GM11168 (cell line): Measurements from ENCODE around the gene IRF1.

Source experiments
- in situ Hi-C: fragments of 300-500 bp; cut with MboI; formaldehyde crosslinking; loops from one replicate; pipeline ENCODE4 v1.12.0; 2022; ENCODE audit warnings: low sequenced_read_pairs; ENCODE audit not compliant: unreplicated experiment

IRF1 gene

DNA sequence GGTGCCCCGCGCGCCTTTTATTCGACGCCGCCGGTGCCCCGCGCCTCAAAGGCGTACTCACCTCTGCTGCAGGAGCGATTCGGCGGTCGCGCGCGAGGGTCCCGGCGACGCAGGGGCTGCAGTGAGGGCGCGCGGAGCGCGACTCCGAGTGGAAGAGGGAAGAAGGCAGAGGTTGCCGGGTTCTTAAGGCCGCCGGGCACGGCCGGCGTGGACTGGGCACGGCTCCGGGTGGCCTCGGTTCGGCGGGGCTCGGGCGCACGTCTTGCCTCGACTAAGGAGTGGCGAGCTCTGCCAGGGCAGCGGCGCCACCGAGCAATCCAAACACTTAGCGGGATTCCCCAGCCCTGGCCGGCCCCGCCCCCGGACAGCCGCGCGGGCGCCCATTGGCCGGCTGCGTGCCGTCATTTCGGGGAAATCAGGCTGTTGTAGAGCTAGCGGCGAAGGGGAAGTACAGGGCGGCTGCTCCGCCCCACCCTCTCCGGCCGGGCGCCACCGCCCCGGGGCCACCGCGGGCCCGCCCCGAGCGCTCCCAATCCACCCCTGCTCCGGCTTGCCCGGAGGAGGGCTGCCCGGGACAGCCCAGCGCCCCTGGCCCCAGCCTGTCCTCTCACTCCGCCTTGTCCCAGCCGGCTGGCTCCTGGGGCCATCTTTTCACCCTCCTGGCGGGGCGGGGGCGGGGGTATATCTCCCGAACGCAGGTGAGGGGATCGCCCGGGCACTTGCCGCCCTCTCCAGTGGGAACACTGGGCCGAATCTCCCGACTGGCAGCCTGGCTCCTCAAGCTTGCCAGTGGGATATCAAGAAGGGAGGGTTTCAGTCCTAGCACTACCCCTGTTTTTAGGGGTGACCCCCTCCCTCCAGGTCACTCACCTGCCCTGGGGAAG lies at the start of gene IRF1:
TSS of gene IRF1 (minus strand) at position 290 of the 884 bp plus-strand sequence. CDS start 1,295 bp downstream, outside the sequence.
- in situ Hi-C loops, result no loop called here

- in situ Hi-C loops, result no loop called here
Measured at GRCh38 chr5:132540149-132540548, 49.6 kb upstream of the IRF1 start.

GRCh38 chr5:132539716-132540115 lies 49.1 kb upstream of the IRF1 start:
- in situ Hi-C loops, result no loop called here

- in situ Hi-C loops, result no loop called here
Measured at GRCh38 chr5:132530946-132531345, 40.4 kb upstream of the IRF1 start.

DNA sequence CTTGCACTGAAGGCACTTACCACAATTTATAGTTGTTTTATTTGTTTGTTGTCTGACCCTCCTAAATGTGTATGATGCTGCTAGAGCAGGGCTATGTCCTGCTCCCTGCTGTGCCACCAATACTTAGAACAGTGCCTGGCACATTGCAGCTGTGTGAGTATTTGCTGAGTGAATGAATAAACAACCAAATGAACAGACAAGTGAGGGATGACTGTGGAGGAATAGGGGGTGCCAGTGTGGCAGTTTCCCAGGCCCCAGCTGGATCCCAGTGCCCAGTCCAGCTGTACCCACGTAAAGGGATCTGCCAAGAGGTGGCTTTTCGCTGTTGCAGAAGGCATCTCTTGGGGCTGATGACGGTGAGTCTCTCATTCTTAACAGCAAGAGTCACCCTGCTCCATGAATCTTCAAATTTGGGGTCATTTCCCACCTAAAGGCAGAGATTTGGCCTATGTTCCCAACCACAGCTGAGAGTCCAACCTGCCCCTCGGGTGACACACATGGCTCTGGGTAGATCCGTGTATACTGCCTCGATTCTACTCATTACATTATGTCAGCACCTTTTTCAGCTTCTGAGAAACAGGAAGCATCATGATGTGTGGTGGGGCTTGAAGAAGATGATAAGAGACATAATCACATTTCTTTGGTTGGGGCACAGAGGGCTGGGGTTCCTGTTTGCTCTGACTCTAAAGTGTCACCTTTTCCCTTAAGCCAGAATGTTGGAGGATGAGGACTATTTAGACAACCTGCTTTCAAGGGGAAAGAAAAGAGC lies 38.5 kb upstream of the IRF1 start:
- in situ Hi-C loops, result loop anchor here (10.0 kb wide), 1 partner anchor 286 kb away; the partner anchor contains the start of gene SOWAHA

DNA sequence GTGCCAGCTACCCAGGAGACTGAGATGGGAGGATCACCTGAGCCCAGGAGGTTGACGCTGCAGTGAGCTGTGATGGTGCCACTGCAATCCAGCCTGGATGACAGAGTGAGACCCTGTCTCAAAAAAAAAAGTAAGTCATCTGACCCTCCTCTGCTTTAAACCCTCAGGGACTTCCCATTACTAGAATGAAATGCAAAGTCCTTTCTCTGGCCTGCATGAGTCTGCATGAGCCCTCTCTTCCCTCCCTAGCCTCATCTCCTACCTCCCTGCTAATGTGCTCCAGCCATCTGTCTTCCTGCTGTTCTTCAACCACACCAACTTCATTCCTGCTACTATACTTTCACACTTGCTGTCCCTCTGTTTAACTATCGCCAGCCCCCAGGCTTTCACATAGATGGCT lies 37.4 kb upstream of the IRF1 start:
- in situ Hi-C loops, result loop anchor here (10.0 kb wide), 1 partner anchor 287 kb away; the partner anchor contains the start of gene SOWAHA

DNA sequence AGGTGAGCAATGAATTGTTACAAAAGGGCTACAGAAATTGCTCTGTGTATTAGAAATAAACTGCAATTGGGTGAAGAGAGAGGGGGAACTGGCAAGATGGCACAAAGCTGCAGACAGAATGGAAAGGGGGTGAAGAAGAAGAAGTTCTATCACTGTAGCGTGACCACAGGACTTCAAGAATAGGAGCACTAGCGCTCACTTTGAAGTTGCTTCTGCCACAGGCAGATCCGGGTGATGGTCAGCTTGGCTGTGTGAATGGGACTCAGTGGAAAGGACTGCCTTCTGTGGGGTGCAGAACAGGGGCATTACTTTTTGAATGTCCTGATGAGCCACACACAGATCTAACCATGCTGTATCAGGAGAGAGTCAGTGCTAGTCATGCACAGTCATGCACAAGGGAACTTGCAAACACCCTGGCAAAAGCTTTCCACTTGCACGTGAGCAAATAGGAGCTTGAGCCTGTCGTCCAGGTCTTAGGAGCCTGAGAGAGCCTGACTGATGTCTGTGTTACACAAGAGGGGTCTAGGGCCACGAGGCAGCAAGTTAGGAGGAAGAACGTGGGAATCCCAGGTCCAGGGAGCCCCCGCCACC lies 36.5 kb upstream of the IRF1 start:
- in situ Hi-C loops, result loop anchor here (10.0 kb wide), 1 partner anchor 288 kb away; the partner anchor contains the start of gene SOWAHA

DNA sequence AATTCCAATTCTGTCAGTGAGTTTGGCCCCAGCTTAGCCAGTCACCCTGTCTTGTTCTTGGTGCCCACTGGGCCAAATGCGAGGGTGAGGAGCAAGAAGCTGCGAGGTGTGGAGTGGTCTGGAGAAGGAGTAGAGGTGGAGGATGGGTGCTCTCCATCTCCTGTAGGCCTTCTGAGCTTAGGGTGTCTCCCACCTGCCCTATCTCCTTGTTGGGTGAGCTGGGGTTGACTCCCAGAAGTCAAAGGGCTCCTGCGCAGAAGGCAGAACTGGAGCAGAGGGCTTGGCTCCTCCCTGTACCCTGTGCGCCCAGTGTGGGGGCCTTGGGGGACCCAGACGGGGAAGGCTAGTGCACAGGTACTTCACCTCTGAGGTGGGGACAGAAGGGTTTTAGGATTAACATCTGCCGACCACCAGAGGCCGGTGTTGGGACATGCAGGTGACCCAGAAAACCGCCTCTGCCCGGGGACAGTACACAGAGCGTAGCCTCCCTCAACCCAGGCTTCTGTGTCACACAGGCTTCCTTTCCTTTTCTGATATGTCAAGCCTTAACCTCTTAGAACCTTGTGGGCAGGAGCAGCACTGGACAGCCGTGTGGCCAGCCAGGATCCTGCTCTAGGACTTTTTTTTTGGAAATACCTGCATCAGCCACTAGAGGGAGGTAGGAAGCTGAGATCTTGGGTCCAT lies 35.9 kb upstream of the IRF1 start:
- in situ Hi-C loops, result loop anchor here (10.0 kb wide), 1 partner anchor 288 kb away; the partner anchor contains the start of gene SOWAHA

DNA sequence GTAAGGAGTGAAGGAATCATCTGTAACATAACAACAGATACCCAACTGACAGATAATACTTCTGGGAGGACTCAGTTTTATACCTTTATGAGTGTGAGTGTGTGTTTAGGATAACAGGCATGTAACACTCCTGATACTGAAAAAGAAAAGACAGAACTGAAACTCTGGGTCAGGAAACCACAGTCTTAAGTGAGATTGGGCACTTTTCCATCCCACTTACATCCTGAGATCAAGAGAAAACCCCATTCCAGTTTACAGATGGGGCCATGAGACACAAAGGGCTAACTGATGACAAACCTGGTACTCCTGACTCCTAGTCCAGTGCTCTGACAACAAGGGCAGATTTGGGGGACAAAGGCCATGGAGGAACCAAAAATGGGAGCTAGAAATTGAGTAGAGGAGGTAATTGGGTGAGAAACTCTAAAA lies 34.7 kb upstream of the IRF1 start:
- in situ Hi-C loops, result loop anchor here (10.0 kb wide), 1 partner anchor 289 kb away; the partner anchor contains the start of gene SOWAHA

GRCh38 chr5:132524877-132525276 lies 34.3 kb upstream of the IRF1 start:
- in situ Hi-C loops, result loop anchor here (10.0 to 25.0 kb wide), 2 partner anchors 263 to 290 kb away; partner anchors contain the start of genes PDLIM4 and SOWAHA

- in situ Hi-C loops, result loop anchor here (10.0 to 25.0 kb wide), 2 partner anchors 260 to 293 kb away; partner anchors contain the start of genes PDLIM4 and SOWAHA
Measured at GRCh38 chr5:132522067-132522466, 31.5 kb upstream of the IRF1 start.

- in situ Hi-C loops, result loop anchor here (25.0 kb wide), 1 partner anchor 251 kb away; the partner anchor contains the start of gene PDLIM4
Measured at GRCh38 chr5:132513618-132514336, 23.2 kb upstream of the IRF1 start.

- in situ Hi-C loops, result loop anchor here (25.0 kb wide), 1 partner anchor 248 kb away; the partner anchor contains the start of gene PDLIM4
Measured at GRCh38 chr5:132510076-132510475, 19.5 kb upstream of the IRF1 start.

DNA sequence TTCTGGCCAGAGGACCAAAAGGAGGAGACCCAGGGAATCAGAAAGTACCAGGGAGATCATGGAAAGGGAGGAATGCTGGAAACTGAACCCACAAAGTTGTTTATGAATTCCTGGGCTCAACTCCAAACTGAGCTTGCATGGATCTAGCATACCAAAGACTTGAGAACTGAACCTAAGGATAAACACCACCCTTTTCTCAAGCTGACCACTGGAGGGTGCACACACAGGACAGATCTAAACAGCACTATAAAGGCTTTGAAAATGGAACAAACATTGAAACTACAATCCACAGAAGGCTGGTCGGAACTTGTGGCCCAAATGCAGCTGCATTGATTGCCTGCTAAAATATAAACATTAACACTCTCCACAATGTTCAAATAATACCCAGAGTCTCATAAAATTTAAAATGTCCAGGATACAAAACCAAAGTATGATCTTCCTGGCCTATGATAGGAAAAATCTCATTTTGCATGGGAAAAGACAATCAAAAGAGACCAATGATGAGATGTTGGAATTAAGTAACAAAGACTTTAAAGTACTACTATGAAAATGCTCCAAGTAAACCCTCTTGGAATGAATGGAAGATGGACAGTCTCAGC lies 15.6 kb upstream of the IRF1 start:
- in situ Hi-C loops, result loop anchor here (25.0 kb wide), 1 partner anchor 244 kb away; the partner anchor contains the start of gene PDLIM4

DNA sequence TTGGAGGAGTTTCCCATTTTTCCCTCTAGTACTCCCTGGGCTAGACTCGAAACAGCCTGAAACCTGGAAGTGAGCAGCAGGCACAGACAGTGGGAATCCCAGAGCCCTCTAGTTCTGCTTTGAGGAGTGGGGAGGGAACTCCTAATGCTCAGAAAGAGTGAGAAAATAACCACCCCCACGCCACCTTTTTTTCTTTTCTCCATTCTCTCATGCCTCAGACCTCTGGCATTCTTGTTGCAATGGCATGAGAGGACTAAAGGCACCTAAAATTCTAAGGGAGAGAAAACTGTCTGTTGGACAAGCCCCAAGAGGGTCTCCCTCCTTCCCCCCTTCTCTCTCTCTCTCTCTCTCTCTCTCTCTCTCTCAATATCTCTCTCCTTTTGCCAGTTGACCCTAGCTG lies 15.1 kb upstream of the IRF1 start:
- in situ Hi-C loops, result loop anchor here (25.0 kb wide), 1 partner anchor 243 kb away; the partner anchor contains the start of gene PDLIM4

- in situ Hi-C loops, result loop anchor here (5.0 to 25.0 kb wide), 2 partner anchors 122 to 242 kb away; partner anchors contain the start of gene PDLIM4
Measured at GRCh38 chr5:132504746-132505145, 14.2 kb upstream of the IRF1 start.

GRCh38 chr5:132503244-132503643 lies 12.7 kb upstream of the IRF1 start:
- in situ Hi-C loops, result loop anchor here (5.0 to 25.0 kb wide), 2 partner anchors 121 to 241 kb away; partner anchors contain the start of gene PDLIM4
